GM23338 (cell line): ENCODE results near the gene PLEK. TPM values are rescaled to one million over a fixed set of nuclear protein-coding genes. Genes with fewer than 3 reads are reported as not detected.

Source experiments
- ATAC-seq: fragments of 200-7000 bp; cut with Tn5 transposase; 3 replicates; pipeline ENCODE4 v1.9.1; 2020
- DNase-seq: peaks from one replicate; pipeline ENCODE4 v3.0.0-alpha.2; 2015; ENCODE audit warnings: low spot score
- H2AFZ ChIP-seq: fragments of 200-600 bp; sonication (generic); 2 replicates; pipeline ENCODE4 v1.8.0; 2016; ENCODE audit warnings: antibody characterized with exemption, mild to moderate bottlenecking, moderate library complexity
- H3F3A ChIP-seq: fragments of 200-600 bp; sonication (generic); replicated peaks from 2 replicates; pipeline ENCODE4 v1.8.0; 2017; ENCODE audit warnings: antibody characterized with exemption, mixed run types, low read depth
- H3K27ac ChIP-seq: fragments of 200-600 bp; sonication (generic); 2 replicates; pipeline ENCODE4 v1.6.1; 2016; ENCODE audit warnings: low read depth
- H3K27me3 ChIP-seq: fragments of 200-600 bp; sonication (generic); 2 replicates; pipeline ENCODE4 v1.8.0; 2016; ENCODE audit warnings: mild to moderate bottlenecking, mixed run types, moderate library complexity; ENCODE audit not compliant: insufficient read depth
- H3K36me3 ChIP-seq: fragments of 200-600 bp; sonication (generic); 2 replicates; pipeline ENCODE4 v1.8.0; 2016; ENCODE audit warnings: mild to moderate bottlenecking; ENCODE audit not compliant: insufficient read depth
- H3K4me1 ChIP-seq: fragments of 200-600 bp; sonication (generic); 2 replicates; pipeline ENCODE4 v1.8.0; 2016; ENCODE audit warnings: mild to moderate bottlenecking, moderate library complexity; ENCODE audit not compliant: insufficient read depth
- H3K4me2 ChIP-seq: fragments of 200-600 bp; sonication (generic); 2 replicates; pipeline ENCODE4 v1.7.1; 2017; ENCODE audit warnings: mixed run types
- H3K4me3 ChIP-seq: fragments of 200-600 bp; sonication (generic); 2 replicates; pipeline ENCODE4 v1.6.1; 2016; ENCODE audit warnings: mixed run types
- H3K79me2 ChIP-seq: fragments of 200-600 bp; sonication (generic); replicated peaks from 2 replicates; pipeline ENCODE4 v1.8.0; 2017; ENCODE audit warnings: mild to moderate bottlenecking; ENCODE audit not compliant: insufficient read depth
- H3K9me2 ChIP-seq: fragments of 200-600 bp; sonication (generic); 2 replicates; pipeline ENCODE4 v1.8.0; 2017; ENCODE audit not compliant: insufficient read depth
- H4K20me1 ChIP-seq: fragments of 200-600 bp; sonication (generic); replicated peaks from 2 replicates; pipeline ENCODE4 v1.8.0; 2017; ENCODE audit warnings: mild to moderate bottlenecking; ENCODE audit not compliant: insufficient read depth
- H3K27ac Mint-ChIP-seq: 2 replicates; pipeline ENCODE4 v1.8.0; 2020; ENCODE audit warnings: inconsistent platforms, mild to moderate bottlenecking, moderate library complexity, mixed read lengths
- H3K27me3 Mint-ChIP-seq: 3 replicates; pipeline ENCODE4 v1.8.0; 2022; ENCODE audit warnings: low read depth, mild to moderate bottlenecking, moderate library complexity, mixed read lengths, inconsistent platforms; ENCODE audit not compliant: insufficient read depth, poor library complexity
- H3K36me3 Mint-ChIP-seq: 3 replicates; pipeline ENCODE4 v1.8.0; 2021; ENCODE audit warnings: low read depth, mild to moderate bottlenecking, inconsistent platforms, moderate library complexity, mixed read lengths
- H3K4me1 Mint-ChIP-seq: 3 replicates; pipeline ENCODE4 v1.8.0; 2020; ENCODE audit warnings: mild to moderate bottlenecking, inconsistent platforms, mixed read lengths
- H3K4me3 Mint-ChIP-seq: 3 replicates; pipeline ENCODE4 v1.8.0; 2021; ENCODE audit warnings: moderate library complexity, mild to moderate bottlenecking, inconsistent platforms, mixed read lengths
- H3K9me3 Mint-ChIP-seq: 3 replicates; pipeline ENCODE4 v1.8.0; 2020; ENCODE audit warnings: moderate library complexity, mild to moderate bottlenecking, inconsistent platforms, mixed read lengths
- CREB1 ChIP-seq: fragments of 250-450 bp; sonication (Bioruptor Pico); IDR thresholded peaks from 2 replicates; pipeline ENCODE4 v1.5.0; 2020; ENCODE audit warnings: low read depth, mild to moderate bottlenecking, moderate library complexity
- EZH2 ChIP-seq: fragments of 200-600 bp; sonication (generic); IDR thresholded peaks from one replicate; pipeline ENCODE4 v1.8.0; 2017; ENCODE audit warnings: antibody characterized with exemption, mild to moderate bottlenecking, low read depth; ENCODE audit not compliant: unreplicated experiment
- EZH2phosphoT487 ChIP-seq: fragments of 200-600 bp; sonication (generic); IDR thresholded peaks from one replicate; pipeline ENCODE4 v1.8.1; 2018; ENCODE audit warnings: antibody characterized with exemption; ENCODE audit not compliant: unreplicated experiment
- JUNB ChIP-seq: IDR thresholded peaks from one replicate; pipeline ENCODE4 v1.6.1; 2016; ENCODE audit warnings: antibody characterized with exemption; ENCODE audit not compliant: unreplicated experiment
- NANOG ChIP-seq: IDR thresholded peaks from 2 replicates; pipeline ENCODE4 v1.6.1; 2016; ENCODE audit warnings: antibody characterized with exemption, borderline replicate concordance
- POLR2AphosphoS5 ChIP-seq: IDR thresholded peaks from 2 replicates; pipeline ENCODE4 v1.6.1; 2016; ENCODE audit warnings: antibody characterized with exemption, low read depth
- STAT1 ChIP-seq: IDR thresholded peaks from one replicate; pipeline ENCODE4 v1.6.1; 2016; ENCODE audit warnings: antibody characterized with exemption; ENCODE audit not compliant: unreplicated experiment
- ZNF114 ChIP-seq: fragments of 250-450 bp; sonication (Bioruptor Pico); IDR thresholded peaks from 2 replicates; pipeline ENCODE4 v1.5.0; 2020; ENCODE audit warnings: mild to moderate bottlenecking, moderate library complexity
- ZNF331 ChIP-seq: fragments of 250-450 bp; sonication (Bioruptor Pico); IDR thresholded peaks from 2 replicates; pipeline ENCODE4 v1.5.0; 2020; ENCODE audit warnings: low read depth, mild to moderate bottlenecking, moderate library complexity
- polyA plus RNA-seq: library from polyadenylated mRNA; unstranded; fragments of >200 nt; fragmentation: Nextera tagmentation; extraction: Ambion mirVana; gene quantifications from 2 replicates; pipeline ENCODE4 v1.2.1, GENCODE V29; 2016
- total RNA-seq: library from RNA; depleted of rRNA; stranded (reverse); fragments of >200 nt; shearing (Covaris generic); gene quantifications from 2 replicates; pipeline ENCODE4 v1.2.3, GENCODE V29; 2014
- TF ChIP-seq, protein P1 (sequence below), 2 experiments: fragments of 200-600 bp in 1 of 2; sonication (generic) in 1 of 2; conservative IDR thresholded peaks; 2 replicates each; pipeline versions ENCODE4 v1.5.1 to v1.6.1; 2016 to 2017; ENCODE audit warnings: antibody characterized with exemption in 2 of 2, low read depth in 2 of 2, mild to moderate bottlenecking in 2 of 2, moderate library complexity in 1 of 2
- TF ChIP-seq, protein P2 (sequence below): IDR thresholded peaks from 2 replicates; pipeline ENCODE4 v1.6.1; 2016; ENCODE audit warnings: antibody characterized with exemption
- TF ChIP-seq, protein P3 (sequence below): fragments of 250-450 bp; sonication (Bioruptor Pico); IDR thresholded peaks from 2 replicates; pipeline ENCODE4 v1.5.0; 2020; ENCODE audit warnings: mild to moderate bottlenecking, moderate library complexity
- TF ChIP-seq, protein P4 (sequence below): IDR thresholded peaks from one replicate; pipeline ENCODE4 v1.6.1; 2018; ENCODE audit warnings: antibody characterized with exemption; ENCODE audit not compliant: unreplicated experiment

Gene PLEK
- total and polyA plus RNA-seq, 2 experiments from 2014 or later: 0.06 TPM; not detected in 1

DNA sequence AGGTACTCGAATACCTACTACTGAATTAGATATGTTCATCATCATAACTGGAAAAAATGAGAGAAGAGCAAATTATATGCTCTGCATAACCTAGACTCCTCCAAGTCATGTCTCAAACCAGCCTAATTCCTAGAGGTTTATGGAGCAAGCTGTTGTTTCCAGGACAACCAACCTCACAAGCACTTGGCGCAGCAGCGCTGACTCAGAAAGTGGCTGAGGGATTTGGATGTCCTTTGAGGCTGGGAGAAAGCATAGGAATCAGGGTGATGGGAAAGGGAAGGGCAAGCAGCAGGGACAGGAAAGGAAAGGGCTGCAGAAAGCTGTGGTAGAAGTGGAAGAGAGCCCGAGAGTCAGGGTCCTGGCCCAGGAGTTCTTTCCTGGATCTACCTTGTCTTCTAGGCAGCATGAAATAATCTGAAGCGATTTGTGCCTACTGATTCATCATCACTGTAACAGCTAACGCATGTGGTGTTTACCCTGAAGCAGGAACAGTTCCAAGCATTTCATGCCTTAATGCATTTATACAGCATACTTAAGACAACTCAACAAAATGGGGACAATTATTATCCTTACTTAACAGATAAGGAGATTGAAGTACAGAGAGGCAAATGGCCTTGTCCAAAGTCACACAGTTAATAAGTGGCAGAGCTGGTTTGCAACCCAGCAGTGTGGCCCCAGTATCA lies 3.7 kb downstream of the PLEK start:
- H3K27ac Mint-ChIP-seq: no peak overlapping the region
- H3K27ac ChIP-seq: no peak overlapping the region

More for the DNA sequence above, 3.7 kb downstream of the PLEK start:
- H3K27me3 Mint-ChIP-seq: no peaks in the 10 kb centered on the region
- Histone ChIP-seq H3K27me3 (no peaks in the 10 kb centered on the region), H3K79me2 (no peaks in the 10 kb centered on the region), H3K4me2 (no peak overlapping the region), H3K4me1 (no peaks in the 10 kb centered on the region), H3K36me3 (no peaks in the 10 kb centered on the region), H4K20me1 (no peaks in the 10 kb centered on the region), H2AFZ (no peak overlapping the region), H3K4me3 (no peak overlapping the region), H3K9me2 (no peaks in the 10 kb centered on the region), H3F3A (no peaks in the 10 kb centered on the region)
- no peak for DNase-seq
- no peaks in the 10 kb centered on the region; the same call in 2 of the 3 replicates for H3K9me3 Mint-ChIP-seq
- ATAC-seq: no peak
- TF ChIP-seq EZH2 (no peak), STAT1 (no peak), CREB1 (CRISPR knock-in tag) (no peak), NANOG (no peak), POLR2AphosphoS5 (no peak), JUNB (no peak), EZH2phosphoT487 (no peak), ZNF114 (CRISPR knock-in tag) (no peak), ZNF331 (CRISPR knock-in tag) (no peak)
- TF ChIP-seq, protein P1, sequence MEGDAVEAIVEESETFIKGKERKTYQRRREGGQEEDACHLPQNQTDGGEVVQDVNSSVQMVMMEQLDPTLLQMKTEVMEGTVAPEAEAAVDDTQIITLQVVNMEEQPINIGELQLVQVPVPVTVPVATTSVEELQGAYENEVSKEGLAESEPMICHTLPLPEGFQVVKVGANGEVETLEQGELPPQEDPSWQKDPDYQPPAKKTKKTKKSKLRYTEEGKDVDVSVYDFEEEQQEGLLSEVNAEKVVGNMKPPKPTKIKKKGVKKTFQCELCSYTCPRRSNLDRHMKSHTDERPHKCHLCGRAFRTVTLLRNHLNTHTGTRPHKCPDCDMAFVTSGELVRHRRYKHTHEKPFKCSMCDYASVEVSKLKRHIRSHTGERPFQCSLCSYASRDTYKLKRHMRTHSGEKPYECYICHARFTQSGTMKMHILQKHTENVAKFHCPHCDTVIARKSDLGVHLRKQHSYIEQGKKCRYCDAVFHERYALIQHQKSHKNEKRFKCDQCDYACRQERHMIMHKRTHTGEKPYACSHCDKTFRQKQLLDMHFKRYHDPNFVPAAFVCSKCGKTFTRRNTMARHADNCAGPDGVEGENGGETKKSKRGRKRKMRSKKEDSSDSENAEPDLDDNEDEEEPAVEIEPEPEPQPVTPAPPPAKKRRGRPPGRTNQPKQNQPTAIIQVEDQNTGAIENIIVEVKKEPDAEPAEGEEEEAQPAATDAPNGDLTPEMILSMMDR (conservative IDR thresholded peaks at IDR 0.05; ENCODE audit: low read depth in 2 of 2): no peak
- TF ChIP-seq, protein P2, sequence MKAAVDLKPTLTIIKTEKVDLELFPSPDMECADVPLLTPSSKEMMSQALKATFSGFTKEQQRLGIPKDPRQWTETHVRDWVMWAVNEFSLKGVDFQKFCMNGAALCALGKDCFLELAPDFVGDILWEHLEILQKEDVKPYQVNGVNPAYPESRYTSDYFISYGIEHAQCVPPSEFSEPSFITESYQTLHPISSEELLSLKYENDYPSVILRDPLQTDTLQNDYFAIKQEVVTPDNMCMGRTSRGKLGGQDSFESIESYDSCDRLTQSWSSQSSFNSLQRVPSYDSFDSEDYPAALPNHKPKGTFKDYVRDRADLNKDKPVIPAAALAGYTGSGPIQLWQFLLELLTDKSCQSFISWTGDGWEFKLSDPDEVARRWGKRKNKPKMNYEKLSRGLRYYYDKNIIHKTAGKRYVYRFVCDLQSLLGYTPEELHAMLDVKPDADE: no peak
- TF ChIP-seq, protein P3, sequence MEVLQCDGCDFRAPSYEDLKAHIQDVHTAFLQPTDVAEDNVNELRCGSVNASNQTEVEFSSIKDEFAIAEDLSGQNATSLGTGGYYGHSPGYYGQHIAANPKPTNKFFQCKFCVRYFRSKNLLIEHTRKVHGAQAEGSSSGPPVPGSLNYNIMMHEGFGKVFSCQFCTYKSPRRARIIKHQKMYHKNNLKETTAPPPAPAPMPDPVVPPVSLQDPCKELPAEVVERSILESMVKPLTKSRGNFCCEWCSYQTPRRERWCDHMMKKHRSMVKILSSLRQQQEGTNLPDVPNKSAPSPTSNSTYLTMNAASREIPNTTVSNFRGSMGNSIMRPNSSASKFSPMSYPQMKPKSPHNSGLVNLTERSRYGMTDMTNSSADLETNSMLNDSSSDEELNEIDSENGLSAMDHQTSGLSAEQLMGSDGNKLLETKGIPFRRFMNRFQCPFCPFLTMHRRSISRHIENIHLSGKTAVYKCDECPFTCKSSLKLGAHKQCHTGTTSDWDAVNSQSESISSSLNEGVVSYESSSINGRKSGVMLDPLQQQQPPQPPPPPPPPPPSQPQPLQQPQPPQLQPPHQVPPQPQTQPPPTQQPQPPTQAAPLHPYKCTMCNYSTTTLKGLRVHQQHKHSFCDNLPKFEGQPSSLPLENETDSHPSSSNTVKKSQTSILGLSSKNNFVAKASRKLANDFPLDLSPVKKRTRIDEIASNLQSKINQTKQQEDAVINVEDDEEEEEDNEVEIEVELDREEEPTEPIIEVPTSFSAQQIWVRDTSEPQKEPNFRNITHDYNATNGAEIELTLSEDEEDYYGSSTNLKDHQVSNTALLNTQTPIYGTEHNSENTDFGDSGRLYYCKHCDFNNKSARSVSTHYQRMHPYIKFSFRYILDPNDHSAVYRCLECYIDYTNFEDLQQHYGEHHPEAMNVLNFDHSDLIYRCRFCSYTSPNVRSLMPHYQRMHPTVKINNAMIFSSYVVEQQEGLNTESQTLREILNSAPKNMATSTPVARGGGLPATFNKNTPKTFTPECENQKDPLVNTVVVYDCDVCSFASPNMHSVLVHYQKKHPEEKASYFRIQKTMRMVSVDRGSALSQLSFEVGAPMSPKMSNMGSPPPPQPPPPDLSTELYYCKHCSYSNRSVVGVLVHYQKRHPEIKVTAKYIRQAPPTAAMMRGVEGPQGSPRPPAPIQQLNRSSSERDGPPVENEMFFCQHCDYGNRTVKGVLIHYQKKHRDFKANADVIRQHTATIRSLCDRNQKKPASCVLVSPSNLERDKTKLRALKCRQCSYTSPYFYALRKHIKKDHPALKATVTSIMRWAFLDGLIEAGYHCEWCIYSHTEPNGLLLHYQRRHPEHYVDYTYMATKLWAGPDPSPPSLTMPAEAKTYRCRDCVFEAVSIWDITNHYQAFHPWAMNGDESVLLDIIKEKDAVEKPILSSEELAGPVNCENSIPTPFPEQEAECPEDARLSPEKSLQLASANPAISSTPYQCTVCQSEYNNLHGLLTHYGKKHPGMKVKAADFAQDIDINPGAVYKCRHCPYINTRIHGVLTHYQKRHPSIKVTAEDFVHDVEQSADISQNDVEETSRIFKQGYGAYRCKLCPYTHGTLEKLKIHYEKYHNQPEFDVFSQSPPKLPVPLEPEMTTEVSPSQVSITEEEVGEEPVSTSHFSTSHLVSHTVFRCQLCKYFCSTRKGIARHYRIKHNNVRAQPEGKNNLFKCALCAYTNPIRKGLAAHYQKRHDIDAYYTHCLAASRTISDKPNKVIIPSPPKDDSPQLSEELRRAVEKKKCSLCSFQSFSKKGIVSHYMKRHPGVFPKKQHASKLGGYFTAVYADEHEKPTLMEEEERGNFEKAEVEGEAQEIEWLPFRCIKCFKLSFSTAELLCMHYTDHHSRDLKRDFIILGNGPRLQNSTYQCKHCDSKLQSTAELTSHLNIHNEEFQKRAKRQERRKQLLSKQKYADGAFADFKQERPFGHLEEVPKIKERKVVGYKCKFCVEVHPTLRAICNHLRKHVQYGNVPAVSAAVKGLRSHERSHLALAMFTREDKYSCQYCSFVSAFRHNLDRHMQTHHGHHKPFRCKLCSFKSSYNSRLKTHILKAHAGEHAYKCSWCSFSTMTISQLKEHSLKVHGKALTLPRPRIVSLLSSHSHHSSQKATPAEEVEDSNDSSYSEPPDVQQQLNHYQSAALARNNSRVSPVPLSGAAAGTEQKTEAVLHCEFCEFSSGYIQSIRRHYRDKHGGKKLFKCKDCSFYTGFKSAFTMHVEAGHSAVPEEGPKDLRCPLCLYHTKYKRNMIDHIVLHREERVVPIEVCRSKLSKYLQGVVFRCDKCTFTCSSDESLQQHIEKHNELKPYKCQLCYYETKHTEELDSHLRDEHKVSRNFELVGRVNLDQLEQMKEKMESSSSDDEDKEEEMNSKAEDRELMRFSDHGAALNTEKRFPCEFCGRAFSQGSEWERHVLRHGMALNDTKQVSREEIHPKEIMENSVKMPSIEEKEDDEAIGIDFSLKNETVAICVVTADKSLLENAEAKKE (CRISPR knock-in tag): no peak
- TF ChIP-seq, protein P4, sequence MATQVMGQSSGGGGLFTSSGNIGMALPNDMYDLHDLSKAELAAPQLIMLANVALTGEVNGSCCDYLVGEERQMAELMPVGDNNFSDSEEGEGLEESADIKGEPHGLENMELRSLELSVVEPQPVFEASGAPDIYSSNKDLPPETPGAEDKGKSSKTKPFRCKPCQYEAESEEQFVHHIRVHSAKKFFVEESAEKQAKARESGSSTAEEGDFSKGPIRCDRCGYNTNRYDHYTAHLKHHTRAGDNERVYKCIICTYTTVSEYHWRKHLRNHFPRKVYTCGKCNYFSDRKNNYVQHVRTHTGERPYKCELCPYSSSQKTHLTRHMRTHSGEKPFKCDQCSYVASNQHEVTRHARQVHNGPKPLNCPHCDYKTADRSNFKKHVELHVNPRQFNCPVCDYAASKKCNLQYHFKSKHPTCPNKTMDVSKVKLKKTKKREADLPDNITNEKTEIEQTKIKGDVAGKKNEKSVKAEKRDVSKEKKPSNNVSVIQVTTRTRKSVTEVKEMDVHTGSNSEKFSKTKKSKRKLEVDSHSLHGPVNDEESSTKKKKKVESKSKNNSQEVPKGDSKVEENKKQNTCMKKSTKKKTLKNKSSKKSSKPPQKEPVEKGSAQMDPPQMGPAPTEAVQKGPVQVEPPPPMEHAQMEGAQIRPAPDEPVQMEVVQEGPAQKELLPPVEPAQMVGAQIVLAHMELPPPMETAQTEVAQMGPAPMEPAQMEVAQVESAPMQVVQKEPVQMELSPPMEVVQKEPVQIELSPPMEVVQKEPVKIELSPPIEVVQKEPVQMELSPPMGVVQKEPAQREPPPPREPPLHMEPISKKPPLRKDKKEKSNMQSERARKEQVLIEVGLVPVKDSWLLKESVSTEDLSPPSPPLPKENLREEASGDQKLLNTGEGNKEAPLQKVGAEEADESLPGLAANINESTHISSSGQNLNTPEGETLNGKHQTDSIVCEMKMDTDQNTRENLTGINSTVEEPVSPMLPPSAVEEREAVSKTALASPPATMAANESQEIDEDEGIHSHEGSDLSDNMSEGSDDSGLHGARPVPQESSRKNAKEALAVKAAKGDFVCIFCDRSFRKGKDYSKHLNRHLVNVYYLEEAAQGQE: no peak
- H3K4me3 Mint-ChIP-seq: no peak overlapping the region
- no peaks in the 10 kb centered on the region for H3K36me3 Mint-ChIP-seq
- H3K4me1 Mint-ChIP-seq: no peaks in the 10 kb centered on the region
